Testis (tissue), 3 donors: ENCODE measurements around the gene SLC13A5. TPM values are rescaled to one million over a fixed set of nuclear protein-coding genes. Genes with fewer than 3 reads are reported as not detected.

Experiments
- DNase-seq: peaks from one replicate; pipeline ENCODE4 v3.0.0-alpha.2; 2019
- H3K27ac ChIP-seq, 2 donors: fragments of 200-600 bp; sonication (generic); one replicate each; pipeline ENCODE4 v1.5.1; 2019
- H3K27me3 ChIP-seq: fragments of 200-600 bp; sonication (generic); one replicate; pipeline ENCODE4 v1.5.1; 2019
- H3K36me3 ChIP-seq: fragments of 200-600 bp; sonication (generic); one replicate; pipeline ENCODE4 v1.5.1; 2017; ENCODE audit warnings: low read depth; ENCODE audit errors: missing control alignments
- H3K4me1 ChIP-seq: fragments of 200-600 bp; sonication (generic); one replicate; pipeline ENCODE4 v1.5.1; 2019
- H3K4me3 ChIP-seq, 2 donors: fragments of 200-600 bp; sonication (generic); one replicate each; pipeline ENCODE4 v1.5.1; 2017 to 2019
- H3K9me3 ChIP-seq: fragments of 200-600 bp; sonication (generic); one replicate; pipeline ENCODE4 v1.5.1; 2017
- POLR2A ChIP-seq: fragments of 450-650 bp; IDR thresholded peaks from one replicate; pipeline ENCODE4 v1.6.1; 2017; ENCODE audit warnings: antibody characterized with exemption, mild to moderate bottlenecking, moderate library complexity
- WGBS, 2 donors: methylation state at CpG; one replicate each; pipeline ENCODE4 v1.1.5; 2018; 5-methylcytosine and 5-hydroxymethylcytosine counted together
- intact Hi-C: fragments of 100-400 bp; cut with DNase I; formaldehyde crosslinking; loops from one replicate; pipeline ENCODE4 v1.15.1; 2023; ENCODE audit warnings: low total_unique reads
- polyA plus RNA-seq: library from polyadenylated mRNA; stranded (reverse); fragments of 350-450 nt; fragmentation: Illumina TruSeq; extraction: RNeasy Lipid Tissue Mini Kit (QIAGEN cat#74804); gene quantifications from one replicate; pipeline ENCODE4 v1.2.3, GENCODE V29; 2014; ENCODE audit warnings: low read depth, low replicate concordance; ENCODE audit not compliant: insufficient read depth
- total RNA-seq, 2 donors: library from RNA; depleted of rRNA; stranded (reverse); fragments of >200 nt; gene quantifications; one replicate each; pipeline ENCODE4 v1.2.3, GENCODE V29; 2016
- TF ChIP-seq, protein P1 (sequence below), 3 experiments: fragments of 450-650 bp in 2 of 3; fragments of 200-600 bp in 1 of 3; sonication (generic) in 1 of 3; IDR thresholded peaks; one replicate each; pipeline ENCODE4 v1.5.1; 2016 to 2019; ENCODE audit warnings: antibody characterized with exemption in 3 of 3, mild to moderate bottlenecking in 2 of 3, moderate library complexity in 1 of 3

SLC13A5 gene
- total and polyA plus RNA-seq, 3 donors from 2014 or later = 3.1 to 13.0 (median 3.3) TPM

DNA sequence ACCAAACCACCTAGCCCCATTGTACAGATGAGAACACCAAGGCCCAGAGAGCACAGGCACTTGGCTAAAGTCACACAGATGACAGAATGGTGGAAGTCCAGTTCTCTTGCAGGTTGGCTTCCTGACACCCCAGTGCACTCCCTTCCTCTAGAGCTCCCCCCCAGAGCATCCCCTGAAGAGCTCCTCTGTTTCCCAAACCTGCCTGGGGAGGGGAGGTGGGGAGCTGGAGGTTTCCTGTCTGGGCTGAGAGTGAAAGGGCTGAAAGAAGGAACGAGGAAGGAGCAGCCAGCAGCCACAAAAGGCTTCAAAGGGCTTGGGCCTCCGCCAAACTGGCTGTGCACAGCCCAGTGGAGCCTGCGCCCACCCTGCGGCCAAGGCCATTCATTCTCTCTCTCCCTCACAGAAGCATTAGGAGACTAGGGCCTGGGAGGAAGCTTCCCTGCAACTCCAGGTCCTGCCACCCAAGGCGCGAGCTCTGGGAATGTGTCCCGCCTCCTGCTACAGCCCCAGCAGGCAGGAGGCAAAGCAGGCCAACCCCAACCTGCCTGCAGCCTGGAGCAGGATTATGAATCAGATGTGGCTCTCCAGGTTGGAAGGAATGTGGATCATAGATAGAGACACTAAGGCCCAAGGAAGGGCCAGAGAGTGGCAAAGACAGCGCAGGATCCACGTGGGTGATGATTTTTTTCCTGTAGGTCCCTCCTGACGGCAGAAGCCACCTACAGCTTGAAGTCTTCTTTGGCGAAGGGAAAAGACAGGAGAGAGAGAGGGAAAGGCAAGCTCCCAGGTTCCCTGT is 913 bp downstream of the SLC13A5 start:
- no peak for TF ChIP-seq POLR2A
- TF ChIP-seq, protein P1, sequence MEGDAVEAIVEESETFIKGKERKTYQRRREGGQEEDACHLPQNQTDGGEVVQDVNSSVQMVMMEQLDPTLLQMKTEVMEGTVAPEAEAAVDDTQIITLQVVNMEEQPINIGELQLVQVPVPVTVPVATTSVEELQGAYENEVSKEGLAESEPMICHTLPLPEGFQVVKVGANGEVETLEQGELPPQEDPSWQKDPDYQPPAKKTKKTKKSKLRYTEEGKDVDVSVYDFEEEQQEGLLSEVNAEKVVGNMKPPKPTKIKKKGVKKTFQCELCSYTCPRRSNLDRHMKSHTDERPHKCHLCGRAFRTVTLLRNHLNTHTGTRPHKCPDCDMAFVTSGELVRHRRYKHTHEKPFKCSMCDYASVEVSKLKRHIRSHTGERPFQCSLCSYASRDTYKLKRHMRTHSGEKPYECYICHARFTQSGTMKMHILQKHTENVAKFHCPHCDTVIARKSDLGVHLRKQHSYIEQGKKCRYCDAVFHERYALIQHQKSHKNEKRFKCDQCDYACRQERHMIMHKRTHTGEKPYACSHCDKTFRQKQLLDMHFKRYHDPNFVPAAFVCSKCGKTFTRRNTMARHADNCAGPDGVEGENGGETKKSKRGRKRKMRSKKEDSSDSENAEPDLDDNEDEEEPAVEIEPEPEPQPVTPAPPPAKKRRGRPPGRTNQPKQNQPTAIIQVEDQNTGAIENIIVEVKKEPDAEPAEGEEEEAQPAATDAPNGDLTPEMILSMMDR (IDR thresholded peaks at IDR 0.05) = peak in 1 of 3 experiments; percentile 3
- H3K9me3 ChIP-seq = no peaks in the 10 kb centered on the region
- H3K27ac ChIP-seq = no peak overlapping the region
- intact Hi-C loops = no loop called here
- no peaks in the 10 kb centered on the region for H3K27me3 ChIP-seq
- H3K4me3 ChIP-seq = no peak overlapping the region
- DNase-seq = peak; percentile 66
- H3K4me1 ChIP-seq = peaks cover 13% of the 10 kb centered on the region
- WGBS, 2 donors = 14 to 17% methylated on average over 11 of the region's 11 CpGs
- no peaks in the 10 kb centered on the region for H3K36me3 ChIP-seq

DNA sequence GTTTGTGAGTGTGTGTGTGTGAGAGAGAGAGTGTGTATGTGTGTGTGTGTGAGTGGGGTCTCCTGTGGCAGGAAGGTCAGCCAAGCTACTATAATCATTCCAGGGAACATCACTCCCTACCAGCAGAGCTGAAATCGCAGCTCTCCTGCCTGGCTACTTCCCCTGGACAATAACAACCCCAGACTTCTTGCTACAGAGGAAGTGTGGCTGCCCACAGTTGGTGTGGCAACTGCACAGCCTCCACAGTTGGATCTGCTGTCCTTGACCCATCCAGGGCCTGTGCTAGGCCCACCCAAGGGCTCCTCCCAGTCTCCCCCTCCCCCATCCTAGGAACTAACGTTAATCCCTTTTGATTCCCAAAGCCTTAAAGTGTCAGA is 1.5 kb downstream of the SLC13A5 start:
- Histone ChIP-seq H3K9me3 (no peaks in the 10 kb centered on the region), H3K4me1 (peaks cover 13% of the 10 kb centered on the region), H3K36me3 (no peaks in the 10 kb centered on the region), H3K27me3 (no peaks in the 10 kb centered on the region), H3K4me3 (no peak overlapping the region), H3K27ac (no peak overlapping the region)
- 10 to 14% methylated on average over 2 of the region's 2 CpGs for WGBS, 2 donors
- DNase-seq = no peak
- TF ChIP-seq POLR2A = no peak
- TF ChIP-seq, protein P1 (IDR thresholded peaks at IDR 0.05) = no peak
- intact Hi-C loops = no loop called here

DNA sequence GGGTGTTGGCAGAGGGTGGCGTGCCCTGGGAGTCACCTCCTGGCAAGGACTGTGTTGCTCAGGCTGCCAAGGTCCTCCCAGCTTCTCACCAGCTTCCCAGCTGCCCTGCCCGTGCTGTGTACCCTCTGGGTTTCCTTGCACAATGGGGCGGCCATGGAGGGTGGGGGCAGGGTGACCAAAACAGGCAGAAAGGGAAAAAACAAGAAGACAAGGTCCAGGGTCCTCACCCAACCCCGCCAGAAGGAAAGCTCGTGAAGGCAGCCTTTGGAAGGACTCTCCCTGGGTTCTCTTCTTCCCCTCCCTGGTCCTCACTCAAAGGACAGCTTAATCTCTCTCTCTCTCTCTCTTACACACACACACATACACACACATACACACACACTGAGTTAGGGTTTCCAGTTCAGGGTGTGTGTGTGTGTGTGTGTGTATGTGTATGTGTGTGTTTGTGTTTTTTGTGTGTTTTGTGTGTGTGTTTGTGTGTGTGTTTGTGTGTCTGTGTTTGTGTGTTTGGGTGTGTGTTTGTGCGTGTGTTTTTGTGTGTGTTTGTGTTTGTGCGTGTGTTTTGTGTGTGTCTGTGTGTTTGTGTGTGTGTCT is 2.0 kb downstream of the SLC13A5 start:
- Histone ChIP-seq H3K4me3 (no peak overlapping the region), H3K9me3 (no peaks in the 10 kb centered on the region), H3K27ac (no peak overlapping the region), H3K36me3 (no peaks in the 10 kb centered on the region), H3K27me3 (no peaks in the 10 kb centered on the region), H3K4me1 (peaks cover 13% of the 10 kb centered on the region)
- intact Hi-C loops = no loop called here
- DNase-seq = peak; percentile 70
- TF ChIP-seq POLR2A = no peak
- TF ChIP-seq, protein P1 (IDR thresholded peaks at IDR 0.05) = no peak
- 66 to 73% methylated on average over 7 of the region's 7 CpGs for WGBS, 2 donors

DNA sequence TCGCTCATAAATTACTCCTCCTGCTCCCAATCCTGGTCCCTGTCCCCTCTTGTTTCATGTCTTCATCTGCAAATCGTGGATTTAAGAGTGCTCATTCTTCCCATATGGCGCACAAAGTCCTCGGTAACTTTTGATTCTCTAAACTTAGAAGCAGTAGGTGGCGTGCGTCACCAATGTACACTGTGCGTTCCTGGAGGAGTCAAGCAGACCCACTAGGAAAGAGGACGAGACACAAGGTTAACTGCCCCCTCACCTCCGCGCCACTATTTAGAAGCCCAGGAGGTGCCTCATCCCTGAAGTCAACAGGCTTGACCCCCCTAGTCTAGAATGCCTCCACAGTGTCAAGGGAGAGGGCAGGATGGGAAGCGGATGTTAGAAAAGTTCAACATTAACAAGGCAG is 2.9 kb downstream of the SLC13A5 start:
- Histone ChIP-seq H3K9me3 (no peaks in the 10 kb centered on the region), H3K4me1 (peaks cover 13% of the 10 kb centered on the region), H3K4me3 (no peak overlapping the region), H3K36me3 (no peaks in the 10 kb centered on the region), H3K27ac (no peak overlapping the region), H3K27me3 (no peaks in the 10 kb centered on the region)
- DNase-seq = peak; percentile 15
- WGBS, 2 donors = 79 to 86% methylated on average over 10 to 11 of the region's 11 CpGs
- intact Hi-C loops = no loop called here
- no peak for TF ChIP-seq POLR2A
- TF ChIP-seq, protein P1 (IDR thresholded peaks at IDR 0.05) = no peak
